Activated gamma-delta T cell treated with anti-CD3 and anti-CD28 coated beads, Interleukin-2, amount 50 U/mL, for 16 hours (primary cell): ENCODE measurements around the gene REN.

Experiments
- DNase-seq: peaks from one replicate; pipeline ENCODE4 v3.0.0-alpha.2; 2020; ENCODE audit warnings: low read depth

The REN gene

DNA sequence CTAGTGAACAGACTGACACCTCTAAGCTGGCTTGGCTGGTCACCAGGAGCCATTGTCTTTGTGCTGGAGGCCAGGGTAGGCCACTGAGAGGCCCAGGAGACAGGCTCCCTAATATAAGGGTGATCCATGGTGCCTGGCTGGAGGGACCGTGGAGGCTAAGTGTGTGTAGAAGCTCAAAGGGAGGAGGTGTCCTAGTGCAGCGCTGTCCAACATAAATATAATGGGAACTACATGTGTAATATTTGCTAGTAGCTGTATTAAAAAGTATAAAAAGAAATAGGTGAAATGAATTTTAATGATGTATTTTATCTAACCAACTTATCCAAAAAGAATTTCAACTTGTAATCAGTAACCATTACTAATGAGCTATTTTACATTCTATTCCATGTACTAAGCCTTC lies 58.2 kb downstream of the REN start:
- no peak for DNase-seq

DNA sequence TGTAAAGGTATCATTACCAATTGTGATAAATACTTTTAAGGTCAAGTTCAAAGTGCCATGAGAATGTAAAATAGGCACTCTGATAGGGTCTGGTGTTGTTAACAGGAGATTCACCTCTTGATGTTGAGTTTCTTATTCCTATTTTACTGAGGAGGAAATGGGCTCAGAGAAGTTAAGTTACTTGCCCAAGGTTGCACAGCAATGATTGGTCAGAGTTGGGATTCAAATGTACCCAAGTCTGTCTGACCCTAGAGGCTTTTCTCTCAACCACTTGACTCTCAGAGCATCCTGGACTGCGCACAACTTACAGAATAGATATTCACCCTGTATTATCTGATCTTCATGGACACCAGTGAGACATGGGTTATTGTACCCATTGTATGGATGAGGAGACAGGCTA lies 59.3 kb downstream of the REN start:
- no peak for DNase-seq

DNA sequence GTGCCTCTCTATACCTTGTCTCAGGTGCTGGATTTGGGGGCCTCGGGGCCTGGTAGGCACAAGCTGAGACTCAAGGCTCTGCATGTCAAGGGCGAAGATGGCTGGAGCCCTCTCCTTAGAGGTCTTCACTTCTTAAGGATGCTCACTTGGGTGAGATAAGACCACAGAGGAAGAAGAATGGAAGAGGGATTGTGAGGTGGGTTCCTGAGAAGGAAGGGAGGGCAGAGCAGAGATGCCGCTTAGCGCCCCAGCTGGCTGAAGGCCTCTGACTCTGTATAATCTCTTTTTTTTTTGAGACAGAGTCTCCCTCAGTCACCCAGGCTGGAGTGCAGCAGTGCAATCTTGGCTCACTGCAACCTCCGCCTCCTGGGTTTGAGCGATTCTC lies 61.0 kb downstream of the REN start:
- no peak for DNase-seq
